Measurements from ENCODE around the gene ACOX3.

The ACOX3 gene

DNA sequence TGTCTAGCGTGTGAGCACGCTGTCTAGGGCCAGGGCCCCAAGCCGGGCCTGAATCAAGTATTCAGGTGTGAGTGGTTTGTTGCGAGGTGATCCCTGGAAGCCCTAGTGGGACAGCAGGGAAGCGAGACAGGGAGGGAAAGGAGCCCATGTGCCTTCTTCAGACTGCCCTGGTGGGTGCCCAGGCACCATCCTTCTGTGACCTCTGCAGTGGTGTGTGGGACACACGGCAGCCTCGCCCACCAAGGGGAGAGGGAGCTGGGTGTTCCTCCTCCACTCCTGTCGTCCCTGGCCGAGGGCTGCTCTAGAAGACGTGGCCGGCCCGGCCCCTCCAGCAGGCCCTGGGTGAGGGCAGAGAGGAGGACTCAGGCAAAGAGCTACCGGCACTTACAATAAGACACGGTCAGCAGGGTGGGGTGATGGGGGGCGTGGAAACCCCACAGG lies 123.6 kb downstream of the ACOX3 start:
- H3K4me3 ChIP-seq (ENCODE audit: low read length), result no peak overlapping the region
- DNase-seq (ENCODE audit: low read depth), result no peak
- TF ChIP-seq CTCF (conservative IDR thresholded peaks at IDR 0.05; ENCODE audit: low read length), result no peak

Measured in AG10803 (cell line).